HG02759 (cell line): ENCODE data around the gene DIPK2B.

ENCODE experiments used
- ATAC-seq: cut with Tn5 transposase; IDR thresholded peaks from one replicate; pipeline ENCODE4 v1.9.1; 2021; ENCODE audit warnings: mild to moderate bottlenecking, moderate library complexity; ENCODE audit not compliant: unreplicated experiment

The DIPK2B gene

DNA sequence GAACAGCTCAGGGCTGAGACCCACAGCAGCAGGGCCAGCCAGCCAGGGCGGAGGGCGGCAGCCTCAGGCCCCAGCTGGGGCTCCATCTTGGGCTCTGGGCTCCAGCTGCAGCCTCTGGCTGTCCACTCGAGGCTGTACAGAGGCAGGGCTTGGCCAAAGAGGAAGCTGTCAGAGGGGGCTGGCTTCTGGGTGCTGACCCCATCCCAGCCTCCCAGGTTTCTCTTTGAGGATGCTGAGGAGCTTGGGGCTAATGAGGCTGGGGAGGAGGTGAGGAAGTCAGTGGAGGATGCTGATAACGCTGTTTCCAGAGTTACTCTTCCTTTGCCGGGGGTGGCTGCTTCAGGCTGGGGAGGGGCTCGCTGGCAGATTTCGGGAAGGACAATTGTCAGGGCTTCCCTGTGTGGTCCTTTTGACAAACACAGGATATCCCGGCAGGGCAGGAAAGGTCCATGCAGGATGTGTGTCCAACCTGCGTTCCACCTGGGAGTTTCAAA lies at the start of gene DIPK2B:
DIPK2B (minus strand) TSS at position 136 of the 494 bp plus-strand sequence; CDS start at position 86, 50 bp downstream.
- no peak for ATAC-seq

- ATAC-seq = no peak
Measured at GRCh38 chrX:45240301-45240700, 39.6 kb upstream of the DIPK2B start.

DNA sequence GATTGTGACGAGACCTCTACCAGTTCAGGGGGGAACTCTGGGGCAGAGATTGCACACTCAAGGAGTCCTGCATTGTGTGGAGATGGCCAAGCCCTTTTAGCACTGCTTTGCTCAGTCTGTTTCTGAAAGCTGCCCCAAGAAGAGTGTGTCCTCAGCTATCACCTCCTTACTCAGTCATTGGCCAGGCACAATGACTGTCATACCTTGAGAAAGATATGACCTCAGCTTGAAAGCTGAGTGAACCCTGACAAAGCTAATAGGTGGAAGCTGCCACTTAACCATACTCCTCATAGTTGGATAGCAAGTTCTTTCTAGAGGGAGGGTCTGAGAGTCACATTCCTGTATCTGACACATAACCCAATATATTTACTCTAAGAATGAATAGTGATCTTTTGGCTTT lies 37.8 kb upstream of the DIPK2B start:
- ATAC-seq = no peak

DNA sequence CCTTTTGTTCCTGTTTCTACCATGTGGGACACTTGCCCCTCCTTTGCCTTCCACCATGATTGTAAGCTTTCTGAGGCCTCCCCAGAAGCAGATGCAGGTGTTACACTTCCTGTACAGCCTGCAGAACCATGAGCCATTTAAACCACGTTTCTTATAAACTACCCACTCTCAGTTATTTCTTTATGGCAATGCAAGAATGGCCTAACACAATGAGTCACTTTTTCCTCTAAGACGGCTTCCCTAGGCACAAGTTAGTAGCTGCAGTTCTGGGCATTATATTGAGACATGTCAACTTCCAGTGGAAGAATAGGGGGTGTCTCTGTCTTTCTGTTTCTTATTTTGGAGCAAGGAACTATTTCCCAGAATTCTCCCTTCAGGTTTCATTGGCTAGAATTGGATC lies 32.9 kb upstream of the DIPK2B start:
- no peak for ATAC-seq

GRCh38 chrX:45232139-45232538 lies 31.5 kb upstream of the DIPK2B start:
- no peak for ATAC-seq

- no peak for ATAC-seq
Measured at GRCh38 chrX:45230410-45230809, 29.7 kb upstream of the DIPK2B start.

- ATAC-seq = no peak
Measured at GRCh38 chrX:45229348-45229747, 28.7 kb upstream of the DIPK2B start.

DNA sequence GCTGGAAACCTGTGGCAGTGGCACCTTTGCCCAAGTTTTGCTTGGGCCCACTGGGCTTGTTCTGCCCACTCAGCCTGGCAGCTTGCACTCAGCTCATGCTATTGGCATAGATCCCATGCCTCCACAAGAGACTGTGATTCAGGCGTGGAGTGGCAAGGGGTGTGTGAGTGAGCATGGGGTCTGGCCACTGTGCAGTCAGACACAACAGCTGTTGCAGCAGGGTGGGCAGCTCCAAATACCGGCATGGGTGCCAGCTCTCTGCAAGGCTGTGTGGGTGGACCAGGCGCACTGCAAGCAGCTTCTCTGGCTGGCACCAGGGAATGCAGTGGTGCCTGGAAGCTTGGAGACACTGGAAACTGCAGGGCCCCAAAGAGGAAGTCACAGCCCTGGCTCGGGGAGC lies 27.4 kb upstream of the DIPK2B start:
- no peak for ATAC-seq

- no peak for ATAC-seq
Measured at GRCh38 chrX:45208121-45208856, 7.6 kb upstream of the DIPK2B start.

GRCh38 chrX:45202171-45202570 lies 1.5 kb upstream of the DIPK2B start:
- ATAC-seq = no peak

DNA sequence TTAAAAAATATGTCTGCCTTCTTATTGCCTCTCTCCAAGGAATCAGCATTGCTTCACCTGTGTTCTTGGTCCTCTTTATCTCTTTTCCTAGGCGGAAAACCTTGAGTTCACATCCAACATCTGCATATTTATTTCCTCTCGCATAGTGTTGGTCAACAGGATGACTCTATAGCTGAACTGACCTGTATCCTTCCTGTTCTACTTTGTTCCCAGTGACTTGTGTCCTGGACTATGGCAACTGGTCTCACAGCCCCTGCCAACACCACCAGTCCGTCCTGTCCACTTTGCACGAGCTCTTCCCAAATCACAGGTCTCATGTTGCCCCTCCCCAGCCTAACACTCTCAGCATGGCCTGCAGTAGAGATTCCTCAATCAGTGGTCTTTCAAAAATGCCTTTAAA lies 2.0 kb downstream of the DIPK2B start:
- no peak for ATAC-seq

DNA sequence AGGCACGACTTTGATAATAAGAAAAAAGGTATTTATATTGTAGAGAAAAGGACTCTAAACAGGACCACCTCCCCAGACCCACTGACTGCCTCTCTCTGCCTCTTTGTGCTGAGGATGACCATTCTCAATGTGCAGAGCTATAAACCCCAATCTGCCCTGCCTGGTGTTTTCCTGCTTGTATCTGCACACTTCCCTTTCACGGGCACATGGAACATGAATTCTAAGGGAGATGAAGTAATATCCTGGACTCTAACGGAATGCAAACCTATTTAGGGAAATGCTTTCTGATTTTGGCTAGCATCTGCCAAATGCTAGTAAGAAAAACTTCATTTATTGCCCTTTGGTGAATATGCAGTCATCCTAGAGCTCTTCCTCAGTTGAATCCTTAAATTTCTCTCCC lies 2.4 kb downstream of the DIPK2B start:
- no peak for ATAC-seq

DNA sequence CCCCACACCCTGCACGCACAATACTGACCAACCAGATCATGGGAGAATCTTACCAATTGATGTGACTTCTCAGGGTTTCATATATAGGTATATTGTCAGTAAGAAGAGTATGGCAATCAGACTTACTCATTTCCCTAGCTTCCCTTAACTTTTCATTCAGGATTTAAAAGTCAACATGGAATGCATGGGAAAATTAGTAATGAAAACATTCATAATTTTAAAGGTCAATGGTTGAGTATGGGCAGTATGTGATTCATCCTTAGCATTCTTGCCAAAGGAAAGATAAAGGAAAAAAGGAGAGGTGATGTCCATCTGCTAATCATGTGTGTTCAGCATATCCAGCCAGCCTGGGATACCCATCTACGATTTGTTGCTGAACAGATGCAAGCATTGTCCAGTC lies 4.0 kb downstream of the DIPK2B start:
- ATAC-seq = no peak

DNA sequence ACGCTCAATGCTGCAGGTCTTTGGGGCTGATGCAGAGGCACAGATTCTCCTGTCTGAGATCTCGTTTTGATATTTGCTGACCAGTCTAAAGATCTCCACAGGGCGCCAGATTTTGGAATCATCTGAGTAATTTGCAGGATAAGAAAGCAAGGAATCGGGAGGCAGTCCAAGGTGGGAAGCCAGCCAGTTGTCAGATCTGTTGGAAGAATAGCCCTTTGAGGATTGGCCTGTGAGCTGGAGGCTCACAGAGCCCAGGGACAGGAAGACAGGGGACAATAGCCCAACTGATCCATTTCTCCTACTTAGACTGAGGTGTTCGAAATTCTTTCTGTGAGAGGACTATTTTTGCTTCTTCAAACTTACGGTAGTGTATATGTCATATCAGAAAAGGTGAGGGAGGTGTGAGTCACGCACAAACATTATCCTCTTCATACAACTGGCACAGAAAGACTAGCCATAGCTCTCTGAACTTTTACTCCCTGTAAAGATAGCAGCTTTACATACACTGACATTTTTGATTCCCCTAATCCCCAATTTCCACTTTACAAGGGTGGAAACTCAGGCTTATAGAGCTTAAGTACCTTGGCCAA lies 8.8 kb downstream of the DIPK2B start:
- no peak for ATAC-seq

- ATAC-seq = no peak
Measured at GRCh38 chrX:45191383-45191782, 9.3 kb downstream of the DIPK2B start.

- ATAC-seq = no peak
Measured at GRCh38 chrX:45187731-45188130, 12.9 kb downstream of the DIPK2B start.

DNA sequence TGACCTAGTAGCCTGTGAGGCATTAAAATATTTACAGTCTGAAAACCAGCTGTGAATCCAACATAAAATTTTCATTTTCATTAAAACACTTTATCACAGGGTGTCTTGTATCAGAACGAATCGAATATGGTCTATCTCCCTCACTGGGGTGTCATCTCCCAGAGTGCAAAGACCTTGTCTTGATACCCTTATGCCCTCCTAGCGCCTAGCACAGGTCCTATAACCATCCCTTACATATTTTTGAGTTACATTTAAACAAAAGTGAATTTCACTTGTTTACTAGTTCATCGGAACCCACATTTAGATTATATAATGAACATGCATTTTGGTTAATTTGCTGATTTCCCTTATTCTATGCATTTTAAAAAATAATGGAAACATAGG lies 14.0 kb downstream of the DIPK2B start:
- ATAC-seq = peak; percentile 11

- ATAC-seq = no peak
Measured at GRCh38 chrX:45184211-45184610, 16.5 kb downstream of the DIPK2B start.

DNA sequence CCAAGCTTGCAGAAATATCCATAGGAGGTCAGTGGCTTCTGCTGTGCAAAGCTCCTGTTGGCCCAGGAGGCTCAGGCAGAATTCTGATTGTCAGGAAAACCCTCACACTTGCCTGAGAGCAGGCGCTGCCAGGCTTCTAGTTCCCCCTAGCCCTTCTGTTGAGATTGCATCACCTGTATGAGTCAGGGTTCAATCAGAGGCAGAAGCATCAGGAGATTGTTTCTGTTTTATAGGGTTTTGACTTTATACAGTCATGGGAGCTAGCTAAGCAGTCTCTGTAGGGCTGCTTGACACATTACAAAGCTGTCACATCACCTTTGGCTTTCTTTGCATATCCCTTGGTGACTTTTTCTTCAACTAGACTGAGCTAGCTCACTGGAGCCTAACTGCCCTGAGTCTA lies 27.8 kb downstream of the DIPK2B start:
- no peak for ATAC-seq

DNA sequence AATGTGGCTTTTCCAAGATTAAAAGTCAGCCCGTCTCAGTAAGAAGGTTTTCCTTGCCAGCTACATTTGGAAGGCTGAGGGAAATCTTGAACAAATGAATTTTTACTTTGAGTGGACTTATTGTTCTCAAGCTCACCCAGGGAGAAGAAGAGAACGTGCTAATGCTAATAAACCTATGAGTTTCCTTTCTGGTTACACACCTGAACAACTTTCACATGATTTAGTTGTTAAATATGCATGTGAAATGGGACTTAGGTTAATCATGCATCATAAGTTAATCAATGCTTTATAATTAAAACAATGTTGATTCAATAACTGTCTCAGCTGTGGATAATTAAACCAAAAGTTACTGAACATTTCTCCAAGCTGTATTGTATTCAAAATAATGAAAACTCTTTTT lies 33.9 kb downstream of the DIPK2B start:
- no peak for ATAC-seq

GRCh38 chrX:45165726-45166125 lies 35.0 kb downstream of the DIPK2B start:
- ATAC-seq = no peak

GRCh38 chrX:45164995-45165394 lies 35.7 kb downstream of the DIPK2B start:
- ATAC-seq = no peak
